ENCODE data around the gene BANF1. TPM values are rescaled to one million over a fixed set of nuclear protein-coding genes. Genes with fewer than 3 reads are reported as not detected.

BANF1 gene
- total and polyA plus RNA-seq, 2 of the 13 experiments (the other 11 are each of a cell fraction or from before 2014, with no cell fraction given): 40.5 to 86.5 TPM

DNA sequence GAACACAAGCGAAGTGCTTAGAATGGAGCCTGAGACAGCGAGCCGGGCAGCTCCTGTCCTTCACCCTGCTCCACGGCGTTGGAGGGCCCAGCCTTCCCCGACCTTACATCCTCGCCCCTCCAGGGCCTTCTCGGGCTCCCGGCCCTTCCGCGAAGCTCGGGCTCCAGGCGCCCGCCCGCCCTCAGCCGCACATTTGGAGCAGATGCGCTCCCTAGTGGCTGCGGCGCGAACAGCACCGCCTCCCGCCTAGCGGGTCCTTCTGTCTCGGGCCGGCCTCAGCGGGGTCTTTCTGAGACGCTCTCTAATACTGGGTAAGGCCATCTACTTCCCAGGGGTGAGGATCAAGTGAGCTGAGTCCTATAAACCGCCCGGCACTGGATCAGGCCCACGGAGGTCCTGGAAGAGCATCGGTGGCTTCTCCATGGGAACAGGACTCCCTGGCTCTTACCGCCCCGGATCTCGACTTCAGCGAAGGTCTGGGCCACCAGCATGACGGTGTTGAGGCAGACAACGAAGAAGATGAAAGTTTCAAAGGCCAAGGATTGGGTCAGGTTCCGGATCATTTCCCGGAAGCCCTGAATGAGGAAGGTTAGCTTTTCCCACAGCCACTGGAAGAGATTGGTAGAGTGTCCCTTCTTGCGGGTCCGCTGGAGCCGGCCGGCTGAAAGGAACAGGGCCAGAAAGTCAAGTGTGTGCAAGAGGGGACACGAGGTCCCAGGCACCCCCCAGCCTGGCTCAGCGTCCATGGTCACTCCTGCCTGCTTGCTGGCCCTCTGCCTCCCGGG is 20.3 kb downstream of the BANF1 start (continued):
- TF ChIP-seq, protein P1, sequence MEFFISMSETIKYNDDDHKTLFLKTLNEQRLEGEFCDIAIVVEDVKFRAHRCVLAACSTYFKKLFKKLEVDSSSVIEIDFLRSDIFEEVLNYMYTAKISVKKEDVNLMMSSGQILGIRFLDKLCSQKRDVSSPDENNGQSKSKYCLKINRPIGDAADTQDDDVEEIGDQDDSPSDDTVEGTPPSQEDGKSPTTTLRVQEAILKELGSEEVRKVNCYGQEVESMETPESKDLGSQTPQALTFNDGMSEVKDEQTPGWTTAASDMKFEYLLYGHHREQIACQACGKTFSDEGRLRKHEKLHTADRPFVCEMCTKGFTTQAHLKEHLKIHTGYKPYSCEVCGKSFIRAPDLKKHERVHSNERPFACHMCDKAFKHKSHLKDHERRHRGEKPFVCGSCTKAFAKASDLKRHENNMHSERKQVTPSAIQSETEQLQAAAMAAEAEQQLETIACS (CRISPR knock-in tag; IDR thresholded peaks at IDR 0.05): 0 out of 2 replicates have a peak, but pooled peaks have one; percentile 26
- TF ChIP-seq IRF2 (CRISPR knock-in tag; IDR thresholded peaks at IDR 0.05) (0 out of 2 replicates have a peak, but pooled peaks have one; percentile 23), MAF1 (CRISPR knock-in tag; IDR thresholded peaks at IDR 0.05; ENCODE audit: borderline replicate concordance) (0 out of 2 replicates have a peak, but pooled peaks have one; percentile 51), NFYB (CRISPR knock-in tag; IDR thresholded peaks at IDR 0.05) (no peak), KDM2A (CRISPR knock-in tag; IDR thresholded peaks at IDR 0.05; ENCODE audit: borderline replicate concordance, low read depth) (peak; percentile 67), ZNF543 (CRISPR knock-in tag; IDR thresholded peaks at IDR 0.05) (0 out of 2 replicates have a peak, but pooled peaks have one; percentile 15), FOXA1 (IDR thresholded peaks at IDR 0.05) (no peak), FOXA1 (CRISPR knock-in tag; IDR thresholded peaks at IDR 0.05) (no peak), ELF3 (CRISPR knock-in tag; IDR thresholded peaks at IDR 0.05) (no peak; the same call in 1 of the 2 replicates), SOX5 (CRISPR knock-in tag; IDR thresholded peaks at IDR 0.05; ENCODE audit: borderline replicate concordance) (no peak), ZNF879 (CRISPR knock-in tag; IDR thresholded peaks at IDR 0.05) (no peak), POGZ (CRISPR knock-in tag; IDR thresholded peaks at IDR 0.05) (peak; percentile 12; the same call in 1 of the 2 replicates), KLF12 (CRISPR knock-in tag; IDR thresholded peaks at IDR 0.05; ENCODE audit: borderline replicate concordance) (0 out of 2 replicates have a peak, but pooled peaks have one; percentile 58), MTF2 (CRISPR knock-in tag; IDR thresholded peaks at IDR 0.05; ENCODE audit: borderline replicate concordance) (0 out of 2 replicates have a peak, but pooled peaks have one; percentile 58), THAP11 (CRISPR knock-in tag; IDR thresholded peaks at IDR 0.05) (peak; percentile 44; the same call in 1 of the 2 replicates), CBX1 (IDR thresholded peaks at IDR 0.05; ENCODE audit: low read depth) (no peak), MAFF (IDR thresholded peaks at IDR 0.05; ENCODE audit: low read depth, low read length) (no peak), ZNF205 (CRISPR knock-in tag; IDR thresholded peaks at IDR 0.05) (0 out of 2 replicates have a peak, but pooled peaks have one; percentile 38), ZNF644 (CRISPR knock-in tag; IDR thresholded peaks at IDR 0.05; ENCODE audit: low read depth) (no peak)
- TF ChIP-seq, protein P2, sequence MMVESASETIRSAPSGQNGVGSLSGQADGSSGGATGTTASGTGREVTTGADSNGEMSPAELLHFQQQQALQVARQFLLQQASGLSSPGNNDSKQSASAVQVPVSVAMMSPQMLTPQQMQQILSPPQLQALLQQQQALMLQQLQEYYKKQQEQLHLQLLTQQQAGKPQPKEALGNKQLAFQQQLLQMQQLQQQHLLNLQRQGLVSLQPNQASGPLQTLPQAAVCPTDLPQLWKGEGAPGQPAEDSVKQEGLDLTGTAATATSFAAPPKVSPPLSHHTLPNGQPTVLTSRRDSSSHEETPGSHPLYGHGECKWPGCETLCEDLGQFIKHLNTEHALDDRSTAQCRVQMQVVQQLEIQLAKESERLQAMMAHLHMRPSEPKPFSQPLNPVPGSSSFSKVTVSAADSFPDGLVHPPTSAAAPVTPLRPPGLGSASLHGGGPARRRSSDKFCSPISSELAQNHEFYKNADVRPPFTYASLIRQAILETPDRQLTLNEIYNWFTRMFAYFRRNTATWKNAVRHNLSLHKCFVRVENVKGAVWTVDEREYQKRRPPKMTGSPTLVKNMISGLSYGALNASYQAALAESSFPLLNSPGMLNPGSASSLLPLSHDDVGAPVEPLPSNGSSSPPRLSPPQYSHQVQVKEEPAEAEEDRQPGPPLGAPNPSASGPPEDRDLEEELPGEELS (CRISPR knock-in tag; IDR thresholded peaks at IDR 0.05): 0 out of 2 replicates have a peak, but pooled peaks have one; percentile 16
- TF ChIP-seq, protein P3, sequence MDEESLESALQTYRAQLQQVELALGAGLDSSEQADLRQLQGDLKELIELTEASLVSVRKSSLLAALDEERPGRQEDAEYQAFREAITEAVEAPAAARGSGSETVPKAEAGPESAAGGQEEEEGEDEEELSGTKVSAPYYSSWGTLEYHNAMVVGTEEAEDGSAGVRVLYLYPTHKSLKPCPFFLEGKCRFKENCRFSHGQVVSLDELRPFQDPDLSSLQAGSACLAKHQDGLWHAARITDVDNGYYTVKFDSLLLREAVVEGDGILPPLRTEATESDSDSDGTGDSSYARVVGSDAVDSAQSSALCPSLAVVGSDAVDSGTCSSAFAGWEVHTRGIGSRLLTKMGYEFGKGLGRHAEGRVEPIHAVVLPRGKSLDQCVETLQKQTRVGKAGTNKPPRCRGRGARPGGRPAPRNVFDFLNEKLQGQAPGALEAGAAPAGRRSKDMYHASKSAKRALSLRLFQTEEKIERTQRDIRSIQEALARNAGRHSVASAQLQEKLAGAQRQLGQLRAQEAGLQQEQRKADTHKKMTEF (CRISPR knock-in tag; IDR thresholded peaks at IDR 0.05): peak; percentile 56
- TF ChIP-seq, protein P4, sequence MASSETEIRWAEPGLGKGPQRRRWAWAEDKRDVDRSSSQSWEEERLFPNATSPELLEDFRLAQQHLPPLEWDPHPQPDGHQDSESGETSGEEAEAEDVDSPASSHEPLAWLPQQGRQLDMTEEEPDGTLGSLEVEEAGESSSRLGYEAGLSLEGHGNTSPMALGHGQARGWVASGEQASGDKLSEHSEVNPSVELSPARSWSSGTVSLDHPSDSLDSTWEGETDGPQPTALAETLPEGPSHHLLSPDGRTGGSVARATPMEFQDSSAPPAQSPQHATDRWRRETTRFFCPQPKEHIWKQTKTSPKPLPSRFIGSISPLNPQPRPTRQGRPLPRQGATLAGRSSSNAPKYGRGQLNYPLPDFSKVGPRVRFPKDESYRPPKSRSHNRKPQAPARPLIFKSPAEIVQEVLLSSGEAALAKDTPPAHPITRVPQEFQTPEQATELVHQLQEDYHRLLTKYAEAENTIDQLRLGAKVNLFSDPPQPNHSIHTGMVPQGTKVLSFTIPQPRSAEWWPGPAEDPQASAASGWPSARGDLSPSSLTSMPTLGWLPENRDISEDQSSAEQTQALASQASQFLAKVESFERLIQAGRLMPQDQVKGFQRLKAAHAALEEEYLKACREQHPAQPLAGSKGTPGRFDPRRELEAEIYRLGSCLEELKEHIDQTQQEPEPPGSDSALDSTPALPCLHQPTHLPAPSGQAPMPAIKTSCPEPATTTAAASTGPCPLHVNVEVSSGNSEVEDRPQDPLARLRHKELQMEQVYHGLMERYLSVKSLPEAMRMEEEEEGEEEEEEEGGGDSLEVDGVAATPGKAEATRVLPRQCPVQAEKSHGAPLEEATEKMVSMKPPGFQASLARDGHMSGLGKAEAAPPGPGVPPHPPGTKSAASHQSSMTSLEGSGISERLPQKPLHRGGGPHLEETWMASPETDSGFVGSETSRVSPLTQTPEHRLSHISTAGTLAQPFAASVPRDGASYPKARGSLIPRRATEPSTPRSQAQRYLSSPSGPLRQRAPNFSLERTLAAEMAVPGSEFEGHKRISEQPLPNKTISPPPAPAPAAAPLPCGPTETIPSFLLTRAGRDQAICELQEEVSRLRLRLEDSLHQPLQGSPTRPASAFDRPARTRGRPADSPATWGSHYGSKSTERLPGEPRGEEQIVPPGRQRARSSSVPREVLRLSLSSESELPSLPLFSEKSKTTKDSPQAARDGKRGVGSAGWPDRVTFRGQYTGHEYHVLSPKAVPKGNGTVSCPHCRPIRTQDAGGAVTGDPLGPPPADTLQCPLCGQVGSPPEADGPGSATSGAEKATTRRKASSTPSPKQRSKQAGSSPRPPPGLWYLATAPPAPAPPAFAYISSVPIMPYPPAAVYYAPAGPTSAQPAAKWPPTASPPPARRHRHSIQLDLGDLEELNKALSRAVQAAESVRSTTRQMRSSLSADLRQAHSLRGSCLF (CRISPR knock-in tag; IDR thresholded peaks at IDR 0.05; ENCODE audit: borderline replicate concordance): no peak

Measured in HepG2 (cell line).